A673 (cell line): ENCODE results near the gene VAT1L.

Experiments used
- EZH2 ChIP-seq: fragments of 200-600 bp; sonication (generic); IDR thresholded peaks from 2 replicates; pipeline ENCODE4 v1.6.1; 2017; ENCODE audit warnings: borderline replicate concordance, low read depth, mild to moderate bottlenecking, mixed read lengths, antibody characterized with exemption, low read length; ENCODE audit not compliant: poor library complexity, severe bottlenecking
- TF ChIP-seq, protein P1 (sequence below): fragments of 300-800, 200-600 bp; sonication (generic); conservative IDR thresholded peaks from 2 replicates; pipeline ENCODE4 v1.5.1; 2017; ENCODE audit warnings: low read depth, mild to moderate bottlenecking, antibody characterized with exemption, low read length, moderate library complexity, mixed read lengths

DNA sequence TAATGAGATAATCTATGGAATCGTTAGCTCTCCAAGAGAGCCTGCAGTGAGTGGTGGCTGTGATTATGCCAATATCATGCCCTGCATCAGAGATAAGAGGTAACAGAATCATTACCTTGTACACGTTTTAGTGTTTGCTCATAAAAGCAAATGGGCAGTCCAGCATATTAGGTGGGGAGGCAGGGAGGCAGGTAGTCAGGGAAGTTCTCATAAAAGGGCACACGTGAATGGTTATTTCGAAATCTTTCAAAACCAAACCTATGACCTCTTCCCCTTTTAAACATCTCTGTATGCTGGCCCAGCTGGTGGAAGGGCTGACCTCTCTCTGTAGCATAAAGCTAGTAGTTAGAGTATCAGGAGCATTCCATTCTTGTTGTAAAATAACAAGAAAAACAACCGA lies 51.7 kb downstream of the VAT1L start:
- TF ChIP-seq EZH2 = no peak
- TF ChIP-seq, protein P1, sequence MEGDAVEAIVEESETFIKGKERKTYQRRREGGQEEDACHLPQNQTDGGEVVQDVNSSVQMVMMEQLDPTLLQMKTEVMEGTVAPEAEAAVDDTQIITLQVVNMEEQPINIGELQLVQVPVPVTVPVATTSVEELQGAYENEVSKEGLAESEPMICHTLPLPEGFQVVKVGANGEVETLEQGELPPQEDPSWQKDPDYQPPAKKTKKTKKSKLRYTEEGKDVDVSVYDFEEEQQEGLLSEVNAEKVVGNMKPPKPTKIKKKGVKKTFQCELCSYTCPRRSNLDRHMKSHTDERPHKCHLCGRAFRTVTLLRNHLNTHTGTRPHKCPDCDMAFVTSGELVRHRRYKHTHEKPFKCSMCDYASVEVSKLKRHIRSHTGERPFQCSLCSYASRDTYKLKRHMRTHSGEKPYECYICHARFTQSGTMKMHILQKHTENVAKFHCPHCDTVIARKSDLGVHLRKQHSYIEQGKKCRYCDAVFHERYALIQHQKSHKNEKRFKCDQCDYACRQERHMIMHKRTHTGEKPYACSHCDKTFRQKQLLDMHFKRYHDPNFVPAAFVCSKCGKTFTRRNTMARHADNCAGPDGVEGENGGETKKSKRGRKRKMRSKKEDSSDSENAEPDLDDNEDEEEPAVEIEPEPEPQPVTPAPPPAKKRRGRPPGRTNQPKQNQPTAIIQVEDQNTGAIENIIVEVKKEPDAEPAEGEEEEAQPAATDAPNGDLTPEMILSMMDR = no peak
